IPS-11a (cell line): ENCODE data around the gene RALGAPA2.

Experiments used
- H3K4me3 ChIP-seq: one replicate; pipeline ENCODE4 v1.5.1; 2013; ENCODE audit warnings: low read depth, low read length, control low read depth

Gene RALGAPA2

DNA sequence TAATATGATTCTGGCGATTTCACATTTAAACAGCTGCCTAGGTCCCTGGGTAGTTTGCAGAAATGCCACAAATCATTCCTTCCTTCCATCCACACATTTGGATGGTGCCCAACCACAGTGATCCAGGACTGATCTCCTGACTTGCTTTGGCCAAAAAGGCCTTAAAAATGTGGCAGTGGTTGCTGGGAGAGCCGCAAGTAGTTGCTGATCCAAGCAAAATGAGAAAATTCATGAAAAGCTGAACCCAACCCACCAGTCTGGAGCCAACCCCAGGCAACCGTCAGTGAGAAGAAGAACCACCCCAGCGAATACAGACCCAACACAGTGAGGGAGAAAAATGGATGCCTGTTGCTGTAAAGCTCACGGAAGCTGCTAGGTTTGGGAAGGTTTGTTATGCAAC, 25.1 kb downstream of the RALGAPA2 start:
- H3K4me3 ChIP-seq, result no peak overlapping the region

- H3K4me3 ChIP-seq, result no peak overlapping the region
These were observed 26.8 kb downstream of the RALGAPA2 start for GRCh38 chr20:20685635-20686034.

DNA sequence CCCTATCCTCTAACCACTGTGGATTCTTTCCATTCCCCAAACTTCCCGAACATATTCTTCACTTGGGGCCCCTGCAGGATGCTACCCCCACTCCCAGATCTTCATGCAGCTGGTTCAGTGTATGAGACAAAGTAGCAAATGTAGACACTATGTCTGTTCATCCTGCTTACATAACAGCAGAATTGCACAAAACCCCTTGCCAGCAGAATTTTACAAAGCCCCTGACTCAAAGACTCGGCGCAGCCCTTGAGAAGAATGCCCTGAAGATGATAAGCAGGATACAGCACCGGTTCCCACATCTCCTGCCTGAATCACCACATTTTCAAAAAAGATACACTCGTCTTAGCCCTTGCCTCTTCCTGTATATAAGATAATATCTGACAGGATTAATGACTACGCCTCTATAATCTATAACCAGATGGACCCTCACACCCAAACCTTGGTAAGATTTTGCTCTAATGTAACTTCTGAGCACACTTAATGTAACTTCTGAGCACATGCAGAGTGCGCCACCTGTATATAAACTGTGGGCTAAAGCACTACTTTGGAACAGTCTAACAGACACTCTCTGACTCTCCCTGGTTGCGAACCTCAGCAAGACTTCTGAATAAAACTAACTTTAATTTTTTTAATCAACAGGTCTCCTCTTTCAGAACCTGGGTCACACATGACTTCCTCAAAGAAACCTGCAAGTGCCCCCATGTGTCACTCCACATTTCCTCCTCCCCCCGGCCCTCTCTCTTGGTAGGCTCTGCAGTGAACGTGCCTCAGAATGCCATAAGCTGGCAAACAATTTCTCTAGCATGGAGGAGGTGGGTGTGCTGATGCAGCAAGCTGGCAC, 28.7 kb downstream of the RALGAPA2 start:
- H3K4me3 ChIP-seq, result no peak overlapping the region

DNA sequence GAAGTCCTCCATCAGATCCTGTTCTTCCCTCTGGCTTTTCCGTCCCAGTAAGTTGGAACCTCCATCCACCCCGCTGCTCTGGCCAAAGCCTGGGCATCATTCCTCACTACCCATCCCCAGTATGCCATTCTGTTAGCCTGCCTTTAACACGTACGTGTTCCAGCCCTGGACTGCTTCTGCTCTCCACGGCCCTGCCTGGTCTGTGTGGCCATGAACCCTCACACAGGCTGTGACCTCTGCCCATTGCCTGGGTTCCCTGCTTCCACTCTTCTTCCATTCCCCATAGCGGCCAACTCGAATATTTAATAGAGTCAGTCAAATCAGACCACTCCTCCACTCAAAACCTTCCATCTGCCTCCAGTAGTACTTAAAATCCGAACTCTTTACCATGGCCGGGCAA, 29.4 kb downstream of the RALGAPA2 start:
- no peak overlapping the region for H3K4me3 ChIP-seq

DNA sequence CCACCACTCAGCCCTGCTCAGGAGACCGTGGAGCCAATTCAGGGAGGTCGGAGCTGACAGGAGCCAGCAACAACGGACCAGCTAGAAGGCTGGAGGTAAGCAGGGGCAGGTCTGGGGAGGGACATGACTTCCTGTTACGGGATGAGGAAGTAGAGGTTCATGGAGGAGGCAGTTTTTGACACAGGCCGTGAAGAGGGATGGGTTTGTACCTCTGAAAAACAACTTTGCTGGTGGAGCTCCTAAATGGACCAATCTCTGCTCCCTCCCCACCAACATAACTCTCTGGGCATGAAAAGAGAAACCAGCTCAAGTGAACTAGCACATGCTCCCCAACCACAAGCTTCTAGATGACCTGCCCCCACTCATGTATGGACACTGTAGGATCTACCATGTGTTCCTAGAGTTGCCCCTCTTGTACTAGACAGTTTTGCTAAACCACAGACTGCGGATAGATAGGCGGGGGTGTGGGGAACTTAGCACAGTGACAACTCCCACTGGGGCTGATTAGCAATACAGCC, 31.4 kb downstream of the RALGAPA2 start:
- no peak overlapping the region for H3K4me3 ChIP-seq

- no peak overlapping the region for H3K4me3 ChIP-seq
These were observed 33.1 kb downstream of the RALGAPA2 start for GRCh38 chr20:20679316-20679715.

GRCh38 chr20:20677186-20677585, 35.3 kb downstream of the RALGAPA2 start:
- no peak overlapping the region for H3K4me3 ChIP-seq

GRCh38 chr20:20668639-20669038, 43.8 kb downstream of the RALGAPA2 start:
- H3K4me3 ChIP-seq, result no peak overlapping the region

GRCh38 chr20:20666359-20666758, 46.1 kb downstream of the RALGAPA2 start:
- no peak overlapping the region for H3K4me3 ChIP-seq

DNA sequence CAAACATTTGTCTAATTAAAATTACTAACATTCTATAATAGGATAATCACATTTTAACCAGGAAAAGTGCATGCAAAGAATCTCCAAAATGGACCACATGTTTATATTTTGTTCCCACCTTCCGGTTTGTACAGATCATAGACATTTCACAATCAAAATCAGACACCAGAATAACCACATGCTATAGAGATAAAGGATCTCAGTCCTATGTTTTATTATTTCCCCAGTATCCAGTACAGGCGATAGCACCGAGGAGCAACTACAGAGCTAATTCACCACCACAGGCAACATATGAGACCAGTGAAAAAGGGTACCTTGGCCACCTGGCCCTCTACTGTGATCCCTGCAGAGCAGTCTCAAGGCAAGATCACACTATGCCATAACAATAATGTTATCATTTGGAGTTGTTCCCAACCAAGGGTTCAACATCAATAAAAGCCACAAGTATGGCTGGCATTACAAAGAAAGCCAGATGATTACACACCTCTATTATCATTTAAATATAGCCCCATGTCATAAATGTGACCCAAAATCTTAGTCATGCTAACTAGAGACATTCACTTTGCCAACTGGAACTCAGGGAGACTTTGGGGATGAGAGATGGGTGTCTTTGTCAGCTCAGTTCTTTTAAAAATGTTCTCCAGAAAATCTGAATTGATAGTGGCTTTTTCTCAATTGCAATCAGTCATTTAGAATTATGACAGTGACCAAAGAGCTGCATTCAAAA, 46.7 kb downstream of the RALGAPA2 start:
- no peak overlapping the region for H3K4me3 ChIP-seq

DNA sequence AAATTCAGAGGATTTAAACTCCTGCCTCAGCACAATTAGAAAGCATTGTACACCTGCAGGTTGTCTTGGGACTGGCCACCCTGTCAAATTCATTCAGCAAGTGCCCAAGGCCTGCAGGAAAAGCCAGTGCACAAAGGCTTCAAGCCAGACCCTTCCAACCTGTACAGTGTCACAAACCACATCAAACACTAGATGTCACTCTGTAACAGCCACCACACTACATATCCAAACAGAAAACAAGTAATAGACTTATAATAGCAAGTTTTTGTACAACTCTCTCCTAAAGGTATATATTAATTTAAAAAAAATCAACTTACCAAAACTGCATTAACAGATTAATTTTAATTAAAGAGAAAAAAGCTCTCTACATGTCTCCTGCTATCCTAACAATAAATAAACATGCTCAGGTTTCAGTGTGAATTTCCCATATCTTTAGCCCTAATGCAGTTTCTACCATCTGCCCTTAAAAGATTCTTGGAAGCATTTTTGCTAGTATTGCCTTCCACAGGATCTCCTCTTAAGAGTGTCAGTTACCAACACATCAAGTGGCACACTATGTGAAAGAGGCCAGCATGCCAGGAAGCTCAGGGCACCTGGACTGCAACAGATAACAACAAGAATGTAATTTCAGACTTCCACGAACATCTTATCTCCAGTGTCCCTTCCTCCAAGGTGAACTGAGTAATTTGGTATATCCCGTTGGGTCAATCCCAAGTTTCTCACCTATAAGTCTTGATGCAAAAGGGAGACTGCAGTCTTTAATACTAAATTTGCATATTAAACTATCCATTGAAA, 47.5 kb downstream of the RALGAPA2 start:
- no peak overlapping the region for H3K4me3 ChIP-seq

DNA sequence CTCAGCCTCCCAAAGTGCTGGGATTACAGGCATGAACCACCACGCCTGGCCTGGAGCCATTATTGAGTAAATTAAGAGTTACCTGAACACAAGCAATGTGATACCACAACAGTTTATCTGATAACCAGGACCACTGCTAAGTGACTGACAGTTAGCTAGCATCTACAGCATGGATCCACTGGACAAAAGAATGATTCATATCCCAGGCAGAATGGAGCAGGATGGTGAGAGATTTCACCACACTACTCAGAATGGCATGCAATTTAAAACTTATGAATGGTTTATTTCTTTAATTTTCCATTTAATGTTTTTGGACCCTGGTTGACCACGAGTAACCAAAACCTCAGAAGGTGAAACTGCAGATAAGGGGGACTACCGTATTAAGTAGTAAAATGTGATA, 48.6 kb downstream of the RALGAPA2 start:
- no peak overlapping the region for H3K4me3 ChIP-seq

- H3K4me3 ChIP-seq, result no peak overlapping the region
These were observed 53.5 kb downstream of the RALGAPA2 start for GRCh38 chr20:20658871-20659431.

GRCh38 chr20:20658123-20658522, 54.3 kb downstream of the RALGAPA2 start:
- H3K4me3 ChIP-seq, result no peak overlapping the region

GRCh38 chr20:20657092-20657491, 55.4 kb downstream of the RALGAPA2 start:
- H3K4me3 ChIP-seq, result no peak overlapping the region

GRCh38 chr20:20655883-20656282, 56.6 kb downstream of the RALGAPA2 start:
- H3K4me3 ChIP-seq, result no peak overlapping the region

GRCh38 chr20:20649945-20650344, 62.5 kb downstream of the RALGAPA2 start:
- no peak overlapping the region for H3K4me3 ChIP-seq

GRCh38 chr20:20643927-20644326, 68.5 kb downstream of the RALGAPA2 start:
- H3K4me3 ChIP-seq, result no peak overlapping the region

- H3K4me3 ChIP-seq, result no peak overlapping the region
These were observed 70.7 kb downstream of the RALGAPA2 start for GRCh38 chr20:20641783-20642182.

DNA sequence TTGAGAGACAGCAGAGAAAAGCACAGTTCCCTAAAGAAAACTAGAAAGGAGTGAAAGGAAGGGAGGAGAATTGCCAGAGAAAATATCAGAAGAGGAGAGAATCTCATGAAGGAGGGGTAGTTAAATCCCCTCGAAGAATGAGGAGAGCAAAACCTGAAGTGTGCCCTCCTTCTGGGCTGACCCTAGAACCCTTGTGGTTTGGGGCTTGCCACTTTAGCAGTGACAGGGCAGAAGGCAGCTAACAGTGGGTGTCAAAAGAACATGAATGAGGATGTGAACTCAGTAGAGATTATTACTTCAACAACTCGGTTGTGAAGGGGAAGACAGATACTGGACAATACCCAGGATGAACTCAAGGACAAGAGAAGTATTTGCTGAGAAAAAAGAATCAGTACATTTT, 73.6 kb downstream of the RALGAPA2 start:
- H3K4me3 ChIP-seq, result no peak overlapping the region
